GM12873 (cell line): Measurements from ENCODE around the gene SLC1A2.

ENCODE experiments used
- CTCF ChIP-seq: IDR thresholded peaks from 2 replicates; pipeline ENCODE4 v1.5.1; 2012; ENCODE audit warnings: low read depth, mild to moderate bottlenecking, moderate library complexity, low read length, control low read depth; ENCODE audit not compliant: insufficient read depth; ENCODE audit errors: missing control alignments

Gene SLC1A2

GRCh38 chr11:35338921-35339320 is 80.4 kb downstream of the SLC1A2 start:
- TF ChIP-seq CTCF, result no peak

GRCh38 chr11:35337914-35338305 is 81.4 kb downstream of the SLC1A2 start:
- TF ChIP-seq CTCF, result no peak

- no peak for TF ChIP-seq CTCF
Measured at GRCh38 chr11:35337136-35337913, 82.0 kb downstream of the SLC1A2 start.

GRCh38 chr11:35336726-35337125 is 82.6 kb downstream of the SLC1A2 start:
- no peak for TF ChIP-seq CTCF

- TF ChIP-seq CTCF, result no peak
Measured at GRCh38 chr11:35335226-35335625, 84.1 kb downstream of the SLC1A2 start.

- no peak for TF ChIP-seq CTCF
Measured at GRCh38 chr11:35334385-35335090, 84.8 kb downstream of the SLC1A2 start.

- TF ChIP-seq CTCF, result no peak
Measured at GRCh38 chr11:35332524-35332923, 86.8 kb downstream of the SLC1A2 start.
